K562 (cell line): Measurements from ENCODE around the gene POLR3GL. TPM values are rescaled to one million over a fixed set of nuclear protein-coding genes. Genes with fewer than 3 reads are reported as not detected.

ENCODE experiments used
- ATAC-seq: fragments of 200-7000 bp; cut with Tn5 transposase; 3 replicates; pipeline ENCODE4 v1.9.1; 2020; ENCODE audit warnings: moderate library complexity
- BruUV-seq: library from RNA; stranded (reverse); fragments of 400-500 nt; replicated peaks from 2 replicates; lab custom pipeline; 2021; lab: Mats Ljungman, UMichigan
- CTCF ChIA-PET: fragments of 300-600 bp; formaldehyde crosslinking; extraction: SDS; loops from one replicate; lab custom pipeline; 2021; ENCODE audit warnings: low intra/inter-chr PET ratio; lab: Yijun Ruan, JAX
- POLR2A ChIA-PET: fragments of 300-600, 350-650 bp; sonication (Branson Sonifier 250); formaldehyde crosslinking; extraction: SDS; loops from one replicate; lab custom pipeline; 2021; ENCODE audit warnings: antibody characterized with exemption, inconsistent platforms; lab: Yijun Ruan, JAX
- DNase-seq, 4 experiments: peaks; one replicate each; pipeline versions ENCODE4 v3.0.0 to v3.0.0-alpha.2; 2011 to 2018; ENCODE audit warnings: low spot score in 3 of 4, mixed read lengths in 3 of 4; ENCODE audit errors: extremely low read depth in 1 of 4
- FAIRE-seq: peaks from 2 replicates; lab custom pipeline; 2011; peaks lifted over from hg19 to GRCh38; lab: Jason Lieb, UNC
- H2AFZ ChIP-seq: 2 replicates; pipeline ENCODE4 v1.6.0; 2011; ENCODE audit warnings: low read depth, low read length, control low read depth, inconsistent platforms
- H3K27ac ChIP-seq: fragments of 200-600 bp; 3 replicates; pipeline ENCODE4 v1.8.0; 2011; ENCODE audit warnings: low read depth, mild to moderate bottlenecking, control low read depth, inconsistent platforms, low read length, moderate library complexity, mixed read lengths; ENCODE audit errors: extremely low read depth
- H3K27me3 ChIP-seq, 2 experiments: fragments of 300-600 bp in 1 of 2; 2 replicates in 1 of 2; 3 replicates in 1 of 2; pipeline versions ENCODE4 v1.6.0 to v1.8.0; 2011; ENCODE audit warnings: inconsistent platforms in 2 of 2, low read length in 2 of 2, mild to moderate bottlenecking in 1 of 2, mixed read lengths in 1 of 2, moderate library complexity in 1 of 2; ENCODE audit not compliant: control insufficient read depth in 2 of 2, insufficient read depth in 2 of 2
- H3K36me3 ChIP-seq: fragments of 300-600 bp; 3 replicates; pipeline ENCODE4 v1.8.0; 2011; ENCODE audit warnings: mild to moderate bottlenecking, low read length, inconsistent platforms; ENCODE audit not compliant: control insufficient read depth, insufficient read depth
- H3K4me1 ChIP-seq, 2 experiments: fragments of 200-600 bp in 1 of 2; replicated peaks in 1 of 2; 2 replicates in 1 of 2; 3 replicates in 1 of 2; pipeline versions ENCODE4 v1.5.1 to v1.8.0; 2011; ENCODE audit warnings: inconsistent platforms in 2 of 2, low read length in 2 of 2, mild to moderate bottlenecking in 1 of 2, mixed read lengths in 1 of 2, moderate library complexity in 1 of 2; ENCODE audit not compliant: control insufficient read depth in 2 of 2, insufficient read depth in 2 of 2
- H3K4me2 ChIP-seq: 2 replicates; pipeline ENCODE4 v1.6.1; 2011; ENCODE audit warnings: low read length, control low read depth, inconsistent platforms, mixed read lengths; ENCODE audit not compliant: insufficient read depth
- H3K4me3 ChIP-seq: fragments of 200-600 bp; sonication (generic), shearing (Covaris generic); 2 replicates; pipeline ENCODE4 v1.5.1; 2016; ENCODE audit warnings: control low read depth, inconsistent platforms
- H3K79me2 ChIP-seq: fragments of 200-600 bp; 3 replicates; pipeline ENCODE4 v1.8.0; 2011; ENCODE audit warnings: low read length, inconsistent platforms; ENCODE audit not compliant: control insufficient read depth, insufficient read depth
- H3K9ac ChIP-seq, 2 experiments: 2 replicates each; pipeline versions ENCODE4 v1.6.0 to v1.6.1; 2011; ENCODE audit warnings: low read depth in 2 of 2, low read length in 2 of 2, control low read depth in 1 of 2, inconsistent platforms in 1 of 2, mild to moderate bottlenecking in 1 of 2, mixed read lengths in 1 of 2; ENCODE audit not compliant: insufficient read depth in 1 of 2
- H3K9me1 ChIP-seq: one replicate; pipeline ENCODE4 v1.6.0; 2011; ENCODE audit warnings: inconsistent platforms, mild to moderate bottlenecking, low read length, moderate library complexity; ENCODE audit not compliant: control insufficient read depth, insufficient read depth
- H3K9me3 ChIP-seq: replicated peaks from 2 replicates; pipeline ENCODE4 v1.5.1; 2011; ENCODE audit warnings: low read depth, low read length, inconsistent platforms; ENCODE audit not compliant: control insufficient read depth, insufficient read depth
- H4K20me1 ChIP-seq: replicated peaks from 2 replicates; pipeline ENCODE4 v1.6.1; 2011; ENCODE audit warnings: low read length, inconsistent platforms, mixed read lengths; ENCODE audit not compliant: control insufficient read depth, insufficient read depth
- ATF1 ChIP-seq, 2 experiments: fragments of 450-650 bp in 1 of 2; IDR thresholded peaks; 2 replicates each; pipeline ENCODE4 v1.6.1; 2016; ENCODE audit warnings: missing compliant biosample characterization in 1 of 2, missing genetic modification characterization in 1 of 2
- EP300 ChIP-seq: IDR thresholded peaks from 2 replicates; pipeline ENCODE4 v1.6.1; 2012; ENCODE audit warnings: low read length, improper control_type of control experiment
- KDM1A ChIP-seq, 2 experiments: fragments of 450-650 bp; IDR thresholded peaks; 2 replicates each; pipeline ENCODE4 v1.6.1; 2016; ENCODE audit warnings: mild to moderate bottlenecking in 2 of 2
- KLF10 ChIP-seq: fragments of 250-450 bp; sonication (Bioruptor Pico); IDR thresholded peaks from 2 replicates; pipeline ENCODE4 v1.6.1; 2021; ENCODE audit warnings: matching md5 sums
- NONO ChIP-seq, 2 experiments: fragments of 200-400 bp in 1 of 2; fragments of 450-650 bp in 1 of 2; formaldehyde crosslinking in 1 of 2; IDR thresholded peaks; 2 replicates each; pipeline ENCODE4 v1.6.1; 2017; ENCODE audit warnings: low read depth in 2 of 2, mild to moderate bottlenecking in 2 of 2, moderate library complexity in 2 of 2, low read length in 1 of 2
- NR2F6 ChIP-seq: fragments of 450-650 bp; formaldehyde crosslinking; IDR thresholded peaks from 2 replicates; pipeline ENCODE4 v1.4.0; 2020; ENCODE audit warnings: mild to moderate bottlenecking
- PCBP2 ChIP-seq: fragments of 200-400 bp; formaldehyde crosslinking; IDR thresholded peaks from 2 replicates; pipeline ENCODE4 v1.6.1; 2018; ENCODE audit warnings: low read length, low read depth, mild to moderate bottlenecking, moderate library complexity; ENCODE audit not compliant: poor library complexity, severe bottlenecking
- TBP ChIP-seq: optimal IDR thresholded peaks from 2 replicates; pipeline ENCODE3; 2011; ENCODE audit warnings: low read depth, low read length, improper control_type of control experiment
- ZNF217 ChIP-seq: sonication (generic); formaldehyde crosslinking; IDR thresholded peaks from 2 replicates; pipeline ENCODE4 v1.8.0; 2022; ENCODE audit warnings: mild to moderate bottlenecking, missing genetic modification reagents
- ZNF589 ChIP-seq: fragments of 200-800 bp; sonication (Bioruptor generic); IDR thresholded peaks from 2 replicates; pipeline ENCODE4 v1.6.1; 2016; ENCODE audit warnings: low read depth, missing genetic modification characterization, missing compliant biosample characterization
- ZNF707 ChIP-seq: fragments of 250-450 bp; sonication (Bioruptor Pico); conservative IDR thresholded peaks from 2 replicates; pipeline ENCODE4 v1.8.0; 2022; ENCODE audit warnings: inconsistent platforms, mild to moderate bottlenecking, moderate library complexity
- WGBS: fragments of 100-300 bp; shearing (Covaris generic); methylation state at CpG from one replicate; pipeline ENCODE4 v1.1.6; 2016; ENCODE audit warnings: low coverage, mixed read lengths; ENCODE audit not compliant: insufficient coverage; ENCODE audit errors: missing lambda C conversion rate; 5-methylcytosine and 5-hydroxymethylcytosine counted together
- in situ Hi-C: fragments of 300-500 bp; cut with MboI; formaldehyde crosslinking; loops from 4 replicates; pipeline ENCODE4 v1.15.0; 2018; ENCODE audit warnings: inconsistent platforms, mixed read lengths
- intact Hi-C: fragments of 100-400 bp; cut with micrococcal nuclease; formaldehyde crosslinking; loops from 2 replicates; pipeline ENCODE4 v1.14.2; 2022
- polyA plus RNA-seq, 8 experiments: library from polyadenylated mRNA; depleted of rRNA in 4 of 8; stranded (reverse) in 5 of 8; unstranded in 3 of 8; fragments of >200 nt; fragmentation: Nextera tagmentation in 2 of 8; fragmentation: Illumina TruSeq in 1 of 8; extraction: Ambion mirVana in 2 of 8; extraction: Trizol in 1 of 8; gene quantifications; 2 replicates each; pipeline versions ENCODE4 v1.2.1 to v1.2.3, GENCODE V29; 2011 to 2014; ENCODE audit warnings: inconsistent platforms in 1 of 8, missing spikeins in 1 of 8
- total RNA-seq, 7 experiments: library from RNA; depleted of rRNA in 6 of 7; stranded (reverse); fragments of >200 nt in 6 of 7; fragmentation: Illumina TruSeq in 2 of 7; extraction: Trizol in 2 of 7; gene quantifications; 2 replicates each; pipeline versions ENCODE4 v1.2.1 to v1.2.3, GENCODE V29; 2011 to 2021; ENCODE audit warnings: low replicate concordance in 1 of 7

The POLR3GL gene
- total and polyA plus RNA-seq, 9 of the 15 experiments (the other 6 are each of a cell fraction or from before 2014, with no cell fraction given): 14.6 to 48.4 (median 38.2) TPM

DNA sequence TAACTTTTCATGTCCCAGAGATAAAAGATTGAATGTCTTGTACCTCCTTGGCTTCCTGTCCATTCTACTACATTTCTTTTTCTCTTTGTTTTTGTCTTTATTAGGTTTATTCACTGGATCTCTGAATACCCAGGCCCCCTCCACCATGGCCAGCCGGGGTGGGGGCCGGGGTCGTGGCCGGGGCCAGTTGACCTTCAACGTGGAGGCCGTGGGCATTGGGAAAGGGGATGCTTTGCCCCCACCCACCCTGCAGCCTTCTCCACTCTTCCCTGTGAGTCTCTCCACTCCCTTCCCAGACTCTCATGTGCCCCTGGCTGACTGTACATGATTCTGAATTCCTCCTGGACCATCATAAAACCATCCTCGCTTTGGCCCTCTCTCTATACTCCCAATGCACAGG, 10.2 kb downstream of the POLR3GL start:
- TF ChIP-seq KLF10 (CRISPR knock-in tag) (no peak), ZNF589 (no peak), NR2F6 (no peak), EP300 (no peak), KDM1A (IDR thresholded peaks at IDR 0.05) (no peak), ZNF217 (no peak), ZNF707 (CRISPR knock-in tag) (no peak), TBP (no peak), NONO (IDR thresholded peaks at IDR 0.05; ENCODE audit: low read depth in 2 of 2, low read length in 1 of 2) (no peak), ATF1 (CRISPR knock-in tag; IDR thresholded peaks at IDR 0.05) (no peak), ATF1 (tag; IDR thresholded peaks at IDR 0.05) (no peak), PCBP2 (no peak)
- Histone ChIP-seq H3K4me2 (no peak overlapping the region), H3K4me3 (no peak overlapping the region), H3K4me1 (peaks cover 13 to 23% of the 10 kb centered on the region in 2 experiments), H3K9ac (peak overlapping the region in 1 of 2 experiments; percentile 5; a peak in 1 of 4 replicates), H2AFZ (no peak overlapping the region), H3K27ac (no peak overlapping the region), H3K27me3 (no peaks in the 10 kb centered on the region), H3K9me1 (no peaks in the 10 kb centered on the region), H3K9me3 (no peaks in the 10 kb centered on the region), H3K79me2 (peaks cover 17% of the 10 kb centered on the region), H3K36me3 (peaks cover 16% of the 10 kb centered on the region), H4K20me1 (no peaks in the 10 kb centered on the region)
- in situ Hi-C loops (no loop called here), intact Hi-C loops (no loop called here)
- 76% methylated on average over 7 of the region's 7 CpGs for WGBS
- BruUV-seq: no TSS peak
- ATAC-seq (no peak), FAIRE-seq (no peak), DNase-seq (no peak)
- POLR2A ChIA-PET: interaction anchor here (15.5 kb wide), 1 partner anchor 18 kb away, joined by 320 read pairs; the partner anchor contains the start of gene TXNIP
- CTCF ChIA-PET: no interaction called here
